Fibroblast of pulmonary artery (primary cell): ENCODE results near the gene POLD3.

Experiments
- DNase-seq: peaks from one replicate; pipeline ENCODE4 v3.0.0-alpha.2; 2010; ENCODE audit warnings: low read depth
- H3K4me3 ChIP-seq: replicated peaks from 2 replicates; pipeline ENCODE4 v1.5.1; 2011; ENCODE audit warnings: low read depth, mild to moderate bottlenecking, control low read depth, low read length, moderate library complexity
- CTCF ChIP-seq: IDR thresholded peaks from 2 replicates; pipeline ENCODE4 v1.5.1; 2011; ENCODE audit warnings: mild to moderate bottlenecking, control low read depth, low read length, inconsistent platforms; ENCODE audit errors: missing control alignments

POLD3 gene

GRCh38 chr11:74572349-74572748, 20.0 kb upstream of the POLD3 start:
- H3K4me3 ChIP-seq = no peak overlapping the region
- DNase-seq = no peak
- TF ChIP-seq CTCF = no peak

GRCh38 chr11:74574563-74574962, 17.8 kb upstream of the POLD3 start:
- no peak for TF ChIP-seq CTCF
- DNase-seq = no peak
- H3K4me3 ChIP-seq = no peak overlapping the region

- DNase-seq = no peak
- no peak overlapping the region for H3K4me3 ChIP-seq
- TF ChIP-seq CTCF = no peak
These were observed 16.4 kb upstream of the POLD3 start for GRCh38 chr11:74575999-74576398.

- no peak for DNase-seq
- TF ChIP-seq CTCF = no peak
- no peak overlapping the region for H3K4me3 ChIP-seq
These were observed 15.2 kb upstream of the POLD3 start for GRCh38 chr11:74577181-74577580.

GRCh38 chr11:74577624-74578396, 14.6 kb upstream of the POLD3 start:
- DNase-seq = no peak
- TF ChIP-seq CTCF = no peak
- H3K4me3 ChIP-seq = no peak overlapping the region

GRCh38 chr11:74579577-74580270, 12.7 kb upstream of the POLD3 start:
- DNase-seq = no peak
- H3K4me3 ChIP-seq = no peak overlapping the region
- TF ChIP-seq CTCF = no peak

- H3K4me3 ChIP-seq = no peak overlapping the region
- DNase-seq = no peak
- no peak for TF ChIP-seq CTCF
These were observed 10.3 kb upstream of the POLD3 start for GRCh38 chr11:74581954-74582547.
